ENCODE results near the gene CCNJ.

CCNJ gene

GRCh38 chr10:96061232-96061631 lies 17.8 kb downstream of the CCNJ start:
- no peak for DNase-seq

DNA sequence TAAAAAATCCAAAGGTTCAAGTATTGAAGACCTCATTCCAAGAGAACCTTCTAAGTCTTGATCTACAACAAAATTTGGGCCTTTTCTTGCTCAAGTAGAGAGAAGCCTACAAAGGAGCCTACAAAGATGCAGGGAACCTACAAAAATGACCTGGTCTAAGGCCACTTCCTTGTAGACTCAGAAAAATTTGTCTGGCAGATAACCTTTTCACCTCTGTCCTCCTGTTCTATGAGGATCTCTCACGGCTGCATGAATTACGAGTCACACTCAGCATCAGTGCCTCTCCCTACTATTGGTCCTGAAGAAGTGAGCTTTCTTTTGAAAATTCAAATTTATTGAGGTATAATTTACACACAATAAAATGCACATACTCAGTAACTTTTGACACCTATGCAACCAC lies 29.3 kb downstream of the CCNJ start:
- no peak for DNase-seq

DNA sequence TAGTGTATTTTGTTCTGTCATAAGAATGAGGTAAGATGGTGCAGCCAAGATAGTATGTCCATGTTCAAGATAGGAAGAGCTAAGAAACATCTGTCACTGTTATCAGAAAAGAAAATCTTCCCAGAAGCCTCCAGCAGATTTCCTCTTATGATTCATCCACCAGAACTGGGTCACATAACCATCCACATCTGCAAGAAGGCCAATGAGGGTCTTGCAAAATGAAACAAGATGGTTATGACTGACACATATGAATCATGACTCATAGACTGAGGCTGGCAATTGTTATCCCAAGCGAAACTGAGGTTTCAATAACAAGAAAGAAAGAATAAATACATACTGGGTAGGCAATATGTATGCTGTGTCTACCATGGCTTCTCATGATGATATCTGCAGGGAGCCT lies 30.3 kb downstream of the CCNJ start:
- no peak for DNase-seq

- DNase-seq, result no peak
These were observed 31.4 kb downstream of the CCNJ start for GRCh38 chr10:96074776-96075175.

- no peak for DNase-seq
These were observed 32.6 kb downstream of the CCNJ start for GRCh38 chr10:96075977-96076376.

DNA sequence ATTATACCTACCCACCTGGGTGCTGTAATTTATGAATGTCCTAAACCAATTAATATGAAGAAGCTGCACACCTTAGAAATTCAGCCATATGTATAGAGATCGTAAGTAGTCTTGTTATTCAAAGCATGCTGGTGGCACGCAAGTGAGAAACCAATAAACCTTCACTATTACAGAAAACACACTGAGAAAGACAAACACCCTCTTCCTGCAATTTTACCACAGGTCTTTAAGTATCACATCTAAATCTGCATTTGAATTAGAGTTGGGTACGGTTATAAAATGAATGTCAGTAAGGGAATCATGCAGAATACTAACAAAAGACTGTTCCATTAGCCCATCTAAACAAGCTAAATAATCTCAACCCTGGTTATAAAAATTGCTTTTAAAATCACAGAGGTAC lies 33.8 kb downstream of the CCNJ start:
- DNase-seq, result no peak

DNA sequence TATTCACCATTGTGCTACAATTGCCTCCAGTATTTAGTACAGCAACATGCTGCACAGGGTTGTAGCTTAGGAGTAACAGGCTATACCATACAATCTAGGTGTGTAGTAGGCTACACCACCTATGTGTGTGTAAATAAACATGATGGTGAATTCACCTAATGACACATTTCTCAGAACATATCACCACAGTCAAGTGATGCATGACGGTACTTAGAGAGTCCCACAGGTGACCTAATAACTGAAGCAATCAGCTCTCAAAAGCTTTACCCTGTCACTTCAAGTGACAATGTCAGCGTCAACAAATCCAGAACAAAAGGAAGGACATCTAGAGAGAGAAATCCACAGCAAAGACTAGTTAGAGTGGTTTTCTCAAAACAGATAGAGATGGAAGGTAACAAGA lies 38.8 kb downstream of the CCNJ start:
- DNase-seq, result no peak

- DNase-seq, result no peak
These were observed 39.4 kb downstream of the CCNJ start for GRCh38 chr10:96082748-96083147.

DNA sequence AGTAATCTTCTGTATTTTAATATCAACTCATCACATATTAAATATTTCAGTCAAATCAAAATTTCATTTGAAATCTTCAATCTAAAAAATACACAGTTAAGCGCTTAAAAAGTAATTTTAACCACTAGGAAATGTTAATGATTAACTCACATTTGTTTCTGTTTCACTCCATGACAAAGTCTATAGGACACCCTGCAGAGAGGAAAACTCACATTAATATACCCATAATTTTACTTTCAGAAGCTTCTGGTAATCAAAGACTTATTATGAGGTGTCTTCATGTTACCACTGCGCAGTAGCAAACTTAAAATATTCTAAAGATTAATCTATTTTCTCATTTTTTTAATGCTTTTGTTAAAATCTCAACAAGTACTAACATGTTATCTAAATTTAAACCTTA lies 45.7 kb downstream of the CCNJ start:
- DNase-seq, result no peak

- DNase-seq, result peak; percentile 88
These were observed 46.5 kb downstream of the CCNJ start for GRCh38 chr10:96089670-96090462.

- DNase-seq, result no peak
These were observed 47.0 kb downstream of the CCNJ start for GRCh38 chr10:96090463-96090800.

DNA sequence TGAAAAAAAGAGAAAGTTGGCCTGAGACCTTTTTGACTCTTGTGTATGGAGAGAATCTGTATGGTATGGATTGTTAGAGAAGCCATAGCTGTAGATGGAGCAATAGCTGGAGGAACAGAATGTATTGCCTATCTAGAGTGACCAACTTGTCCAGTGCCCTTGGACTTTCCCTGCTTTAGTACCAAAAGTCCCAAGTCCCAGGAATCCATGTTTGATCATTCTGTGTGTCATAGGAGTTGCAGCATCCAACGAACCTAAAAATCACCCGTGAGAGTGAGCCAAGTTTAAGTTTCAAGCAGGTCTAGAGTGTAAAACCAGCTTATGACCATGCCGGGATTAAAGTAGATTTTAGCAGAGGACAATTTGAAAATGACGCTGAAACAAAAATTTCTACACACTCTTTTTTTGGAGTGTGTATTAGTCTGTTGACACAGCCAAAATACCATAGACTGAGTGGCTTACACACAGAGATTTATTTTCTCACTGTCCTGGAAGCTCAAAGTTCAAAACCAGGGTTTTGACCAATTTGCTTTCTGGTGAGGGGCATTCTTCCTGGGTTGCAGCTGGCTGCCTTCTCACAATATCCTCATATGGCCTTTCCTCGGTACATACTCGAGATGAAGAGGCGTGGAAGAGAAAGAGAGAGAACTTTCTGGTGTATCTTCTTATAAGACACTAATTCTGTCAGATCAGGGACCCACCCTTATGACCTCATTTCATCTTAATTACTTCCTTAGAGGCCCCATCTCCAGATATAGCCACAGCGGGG lies 49.8 kb downstream of the CCNJ start:
- no peak for DNase-seq

- no peak for DNase-seq
These were observed 50.6 kb downstream of the CCNJ start for GRCh38 chr10:96093948-96094347.

- no peak for DNase-seq
These were observed 53.6 kb downstream of the CCNJ start for GRCh38 chr10:96096958-96097357.

- DNase-seq, result no peak
These were observed 54.5 kb downstream of the CCNJ start for GRCh38 chr10:96097865-96098264.

DNA sequence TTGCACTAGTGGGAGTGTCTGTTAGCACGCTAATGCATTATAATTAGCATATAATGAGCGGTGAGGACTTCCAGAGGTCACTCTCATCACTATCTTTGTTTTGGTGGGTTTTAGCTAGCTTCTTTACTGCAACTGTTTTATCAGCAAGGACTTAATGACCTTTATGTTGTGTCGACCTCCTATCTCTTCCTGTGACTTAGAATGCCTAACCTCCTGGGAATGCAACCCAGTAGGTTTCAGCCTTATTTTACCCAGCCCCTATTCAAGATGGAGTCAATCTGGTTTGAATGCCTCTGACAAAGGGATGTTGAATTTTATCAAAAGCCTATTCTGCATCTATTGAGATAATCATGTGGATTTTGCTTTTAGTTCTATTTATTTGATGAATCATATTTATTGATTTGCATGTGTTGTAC lies 64.2 kb downstream of the CCNJ start:
- DNase-seq, result no peak
